ENCODE results near the gene CYP19A1.
"Not testable (repeated sequence)": the region's sequence is repeated elsewhere in the genome, so short reads cannot be mapped to it uniquely, and the experiment has no call there.

The CYP19A1 gene

GRCh38 chr15:51202783-51203182 is 135.6 kb downstream of the CYP19A1 start:
- DNase-seq: peak; percentile 60 to 91

GRCh38 chr15:51201581-51201980 is 136.8 kb downstream of the CYP19A1 start:
- peak in 1 of 2 donors; percentile 51 for DNase-seq

GRCh38 chr15:51200792-51201191 is 137.6 kb downstream of the CYP19A1 start:
- no peak for DNase-seq

- no peak for DNase-seq
Observed at GRCh38 chr15:51199541-51199940, 138.9 kb downstream of the CYP19A1 start.

- DNase-seq: no peak
Observed at GRCh38 chr15:51198701-51199232, 139.6 kb downstream of the CYP19A1 start.

- no peak for DNase-seq
Observed at GRCh38 chr15:51195459-51195858, 142.9 kb downstream of the CYP19A1 start.

- no peak for DNase-seq
Observed at GRCh38 chr15:51193979-51194378, 144.4 kb downstream of the CYP19A1 start.

GRCh38 chr15:51193526-51193925 is 144.9 kb downstream of the CYP19A1 start:
- no peak for DNase-seq

GRCh38 chr15:51192521-51193280 is 145.7 kb downstream of the CYP19A1 start:
- DNase-seq: peak; percentile 82 to 99

GRCh38 chr15:51191766-51192165 is 146.6 kb downstream of the CYP19A1 start:
- no peak for DNase-seq

GRCh38 chr15:51191072-51191670 is 147.2 kb downstream of the CYP19A1 start:
- no peak for DNase-seq

- no peak for DNase-seq
Observed at GRCh38 chr15:51190424-51191068, 147.8 kb downstream of the CYP19A1 start.

- peak; percentile 82 to 86 for DNase-seq
Observed at GRCh38 chr15:51189669-51190385, 148.6 kb downstream of the CYP19A1 start.

- not testable (repeated sequence) for DNase-seq
Observed at GRCh38 chr15:51188791-51189190, 149.6 kb downstream of the CYP19A1 start.

GRCh38 chr15:51186891-51187290 is 151.5 kb downstream of the CYP19A1 start:
- DNase-seq: peak; percentile 57 to 78

GRCh38 chr15:51186181-51186705 is 152.2 kb downstream of the CYP19A1 start:
- DNase-seq: peak in 1 of 2 donors; percentile 44

- peak; percentile 68 to 78 for DNase-seq
Observed at GRCh38 chr15:51185213-51186159, 152.9 kb downstream of the CYP19A1 start.

- DNase-seq: no peak
Observed at GRCh38 chr15:51184627-51185026, 153.8 kb downstream of the CYP19A1 start.

- DNase-seq: no peak
Observed at GRCh38 chr15:51183076-51183475, 155.3 kb downstream of the CYP19A1 start.

GRCh38 chr15:51181905-51182304 is 156.5 kb downstream of the CYP19A1 start:
- no peak for DNase-seq

GRCh38 chr15:51181221-51181620 is 157.2 kb downstream of the CYP19A1 start:
- no peak for DNase-seq

- no peak for DNase-seq
Observed at GRCh38 chr15:51180534-51180933, 157.9 kb downstream of the CYP19A1 start.
